ENCODE results near the gene EZR.

The EZR gene

DNA sequence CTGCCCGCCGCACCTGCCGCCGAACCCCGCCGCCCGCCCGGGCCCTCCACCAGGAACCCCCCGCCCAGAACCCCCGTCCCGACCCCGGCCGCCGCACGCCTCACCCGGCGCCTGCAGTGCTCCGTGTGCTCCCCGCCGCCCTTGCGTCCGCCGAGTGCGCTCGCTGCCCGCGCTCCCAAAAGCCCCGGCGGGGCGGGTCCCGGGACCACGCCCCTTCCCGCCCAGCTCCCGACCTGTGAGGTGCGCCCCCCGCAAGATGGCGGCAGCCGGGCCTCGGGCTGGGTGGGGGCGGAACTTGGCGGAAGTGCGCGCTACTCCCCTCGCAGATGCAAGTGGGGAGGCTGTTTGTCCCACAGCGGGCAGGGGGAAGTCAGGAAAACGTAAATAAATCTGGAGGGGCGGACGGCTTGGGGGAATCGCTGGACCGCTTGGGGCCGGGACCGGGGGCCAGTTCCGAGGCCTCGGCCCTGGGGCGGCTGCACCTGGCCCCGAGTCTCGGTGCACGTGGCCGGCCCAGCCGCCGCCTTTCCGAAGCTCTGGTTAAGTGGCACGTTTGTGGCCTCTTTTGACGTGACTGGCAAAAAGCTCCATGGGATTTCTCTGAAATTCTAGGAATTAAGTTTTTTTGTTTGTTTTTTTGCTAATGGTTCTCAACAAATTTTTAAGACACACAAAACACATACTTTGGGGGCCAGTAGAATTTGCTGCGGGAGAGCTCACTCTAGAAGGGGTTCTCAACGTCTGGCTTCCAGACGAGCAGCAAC lies at the start of gene EZR:
EZR (minus strand) TSS at position 156 of the 764 bp plus-strand sequence. CDS start 1,275 bp downstream, outside the sequence.
- DNase-seq (ENCODE audit: low read depth in 2 of 2): peak; percentile 58 to 72

DNA sequence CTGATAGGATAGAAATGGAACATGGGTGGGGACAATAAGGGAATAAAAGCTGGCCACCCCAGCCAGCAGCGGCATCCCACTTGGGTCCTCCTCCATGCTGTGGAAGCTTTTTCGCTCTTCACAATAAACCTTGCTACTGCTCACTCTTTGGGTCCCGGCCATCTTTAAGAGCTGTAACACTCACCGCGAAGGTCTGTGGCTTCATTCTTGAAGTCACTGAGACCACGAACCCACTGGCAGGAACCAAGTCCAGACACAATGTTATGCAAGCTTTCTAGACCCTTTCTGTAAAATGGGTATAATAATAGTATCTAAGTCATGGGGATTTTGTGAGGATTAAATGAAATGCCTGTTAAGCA lies 48.9 kb upstream of the EZR start:
- no peak for DNase-seq (ENCODE audit: low read depth in 2 of 2)

DNA sequence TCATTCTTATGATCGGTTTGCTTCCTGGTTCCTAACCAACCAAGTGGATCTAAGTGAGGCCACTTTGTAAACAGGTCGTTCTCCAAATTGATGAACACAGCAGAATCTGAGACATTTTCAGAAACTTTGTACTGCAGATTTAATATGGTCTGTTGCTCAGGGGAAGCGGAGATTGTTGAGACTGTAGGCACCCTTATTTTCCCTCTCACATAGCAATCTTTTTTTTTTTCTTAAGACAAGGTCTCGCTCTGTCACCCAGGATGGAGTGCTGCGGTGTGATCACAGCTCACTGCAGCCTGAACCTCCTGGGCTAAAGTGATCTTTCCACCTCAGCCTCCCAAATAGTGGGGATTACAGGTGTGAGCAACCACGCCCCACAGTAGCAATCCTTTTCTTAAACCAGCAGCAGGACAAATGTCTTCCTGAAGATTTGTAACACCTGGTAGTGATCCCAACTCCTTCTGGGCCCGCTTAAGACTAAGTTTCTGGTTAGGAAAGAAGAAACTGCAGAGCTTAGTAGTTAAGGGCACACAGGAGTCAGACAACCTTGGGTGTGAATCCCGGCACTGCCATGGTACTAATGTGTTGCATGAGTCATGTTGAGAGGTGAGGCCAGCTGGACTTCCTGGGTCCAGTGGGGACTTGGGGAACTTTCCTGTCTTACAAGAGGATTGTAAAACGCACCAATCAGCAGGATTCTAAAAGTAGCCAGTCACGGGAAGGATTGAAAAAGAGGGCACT lies 48.4 kb upstream of the EZR start:
- no peak for DNase-seq (ENCODE audit: low read depth in 2 of 2)

DNA sequence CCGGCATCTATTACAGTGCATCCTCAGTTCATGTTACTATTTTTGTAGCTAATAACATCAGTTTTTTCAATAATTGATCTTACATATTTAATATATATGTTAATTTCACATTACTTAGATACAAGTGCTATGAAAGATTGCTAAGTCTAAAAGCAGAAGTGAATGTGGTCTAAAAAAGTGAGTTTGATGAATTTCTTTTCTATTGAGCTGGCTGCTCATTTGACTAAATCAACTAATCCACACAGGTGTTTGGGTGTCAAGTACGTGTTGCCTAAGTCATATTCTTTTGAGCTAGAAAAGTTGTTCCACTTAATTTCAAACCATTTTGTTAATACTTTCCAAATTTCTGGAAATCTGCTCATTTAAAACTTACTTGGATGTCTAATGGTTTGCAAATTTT lies 46.6 kb upstream of the EZR start:
- DNase-seq (ENCODE audit: low read depth in 2 of 2): no peak

DNA sequence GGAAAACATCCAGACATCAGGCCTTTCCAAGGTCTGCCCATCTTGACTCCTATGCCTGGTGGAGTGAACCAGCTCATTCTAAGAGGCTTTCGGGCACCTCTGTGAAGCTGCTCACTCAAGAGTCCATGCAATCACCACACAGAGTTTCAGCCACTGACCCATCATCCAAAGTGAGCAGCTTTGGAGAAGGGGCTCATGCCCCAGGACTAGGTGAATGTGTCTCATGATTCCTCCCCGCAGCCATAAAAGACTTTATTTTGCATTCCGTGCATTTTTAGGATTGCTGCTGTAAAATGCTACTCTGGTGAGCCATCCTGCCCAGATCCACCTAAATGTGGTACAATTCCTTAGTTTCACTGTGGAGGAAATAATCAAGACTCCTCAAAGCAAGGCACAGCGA lies 44.5 kb upstream of the EZR start:
- no peak for DNase-seq (ENCODE audit: low read depth in 2 of 2)

DNA sequence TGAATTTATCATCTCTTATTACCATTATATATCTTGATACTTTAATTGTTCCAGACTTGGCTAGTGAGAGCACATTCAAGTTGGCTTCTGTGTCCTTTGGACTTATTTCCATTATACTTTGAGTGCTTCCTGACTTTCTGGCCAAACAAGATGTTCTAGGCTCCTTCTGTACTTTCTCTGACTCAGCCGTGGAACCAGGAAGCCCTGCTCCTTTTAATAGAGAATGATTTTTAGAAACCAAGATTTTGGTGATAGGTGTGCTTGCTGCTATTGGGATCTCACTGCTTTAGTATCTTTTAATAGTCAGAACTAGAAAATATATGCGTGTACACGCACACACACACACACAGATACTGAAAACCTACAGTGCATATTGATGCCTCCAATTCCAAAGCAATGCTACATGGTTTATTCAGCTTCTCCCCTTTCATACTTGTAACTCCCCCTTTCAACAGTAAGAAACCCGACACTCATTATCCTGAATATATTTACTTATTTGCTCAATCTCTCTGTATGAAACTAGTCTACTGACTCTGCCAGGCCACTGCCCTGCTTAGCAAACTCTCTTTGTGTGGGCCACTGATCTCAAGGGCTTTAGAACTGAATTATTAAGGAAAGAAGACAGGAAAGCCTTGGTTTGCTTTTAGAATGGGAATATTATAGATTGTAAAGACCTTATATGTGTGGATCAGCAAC lies 42.7 kb upstream of the EZR start:
- no peak for DNase-seq (ENCODE audit: low read depth in 2 of 2)

DNA sequence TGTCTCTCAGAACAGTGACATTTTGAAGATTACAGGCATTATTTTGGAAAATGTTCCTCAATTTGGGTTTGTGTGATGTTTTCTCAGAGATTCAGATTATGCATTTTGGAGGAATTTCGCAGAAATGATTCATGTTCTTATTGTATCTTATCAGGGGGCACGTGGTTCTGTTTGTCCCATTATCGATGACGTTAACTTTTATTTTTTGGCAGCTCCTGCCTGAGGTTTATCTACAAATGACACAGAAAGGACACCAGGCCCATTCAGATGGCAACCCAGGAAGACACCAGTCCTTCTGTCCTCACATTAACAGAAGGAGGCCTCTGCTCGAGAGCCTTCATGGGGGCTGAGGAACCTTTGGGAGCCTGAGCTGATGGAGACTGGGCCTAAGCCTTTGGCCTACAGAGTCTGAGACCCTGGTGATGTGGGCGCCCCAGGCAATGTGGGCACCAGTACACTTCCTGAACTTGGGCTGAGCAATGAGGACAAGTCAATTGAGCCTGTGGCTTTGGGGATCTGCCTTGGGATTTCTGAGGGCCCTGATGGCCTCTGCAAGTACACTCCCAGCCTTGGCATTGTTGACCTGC lies 41.2 kb upstream of the EZR start:
- DNase-seq (ENCODE audit: low read depth in 2 of 2): no peak

DNA sequence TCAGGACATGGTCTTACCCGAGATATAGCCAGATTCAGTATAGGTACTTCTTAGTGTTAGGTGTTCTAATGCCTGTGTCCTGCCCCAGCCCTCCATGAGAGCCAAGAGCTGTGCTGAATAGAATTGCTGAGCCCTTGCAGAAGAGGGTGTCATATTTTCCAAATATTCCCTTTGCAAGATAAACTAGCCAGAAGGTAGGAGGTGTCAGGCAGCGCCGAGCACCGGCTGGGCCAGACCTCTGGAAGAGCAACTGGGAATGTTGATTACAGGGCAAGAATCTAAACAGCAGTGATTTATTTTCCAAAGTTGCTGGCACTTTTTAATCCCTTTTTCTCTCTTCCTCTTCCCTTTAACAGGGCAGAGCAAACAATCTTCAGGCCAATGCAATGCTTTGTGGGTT lies 37.1 kb upstream of the EZR start:
- DNase-seq (ENCODE audit: low read depth in 2 of 2): no peak

DNA sequence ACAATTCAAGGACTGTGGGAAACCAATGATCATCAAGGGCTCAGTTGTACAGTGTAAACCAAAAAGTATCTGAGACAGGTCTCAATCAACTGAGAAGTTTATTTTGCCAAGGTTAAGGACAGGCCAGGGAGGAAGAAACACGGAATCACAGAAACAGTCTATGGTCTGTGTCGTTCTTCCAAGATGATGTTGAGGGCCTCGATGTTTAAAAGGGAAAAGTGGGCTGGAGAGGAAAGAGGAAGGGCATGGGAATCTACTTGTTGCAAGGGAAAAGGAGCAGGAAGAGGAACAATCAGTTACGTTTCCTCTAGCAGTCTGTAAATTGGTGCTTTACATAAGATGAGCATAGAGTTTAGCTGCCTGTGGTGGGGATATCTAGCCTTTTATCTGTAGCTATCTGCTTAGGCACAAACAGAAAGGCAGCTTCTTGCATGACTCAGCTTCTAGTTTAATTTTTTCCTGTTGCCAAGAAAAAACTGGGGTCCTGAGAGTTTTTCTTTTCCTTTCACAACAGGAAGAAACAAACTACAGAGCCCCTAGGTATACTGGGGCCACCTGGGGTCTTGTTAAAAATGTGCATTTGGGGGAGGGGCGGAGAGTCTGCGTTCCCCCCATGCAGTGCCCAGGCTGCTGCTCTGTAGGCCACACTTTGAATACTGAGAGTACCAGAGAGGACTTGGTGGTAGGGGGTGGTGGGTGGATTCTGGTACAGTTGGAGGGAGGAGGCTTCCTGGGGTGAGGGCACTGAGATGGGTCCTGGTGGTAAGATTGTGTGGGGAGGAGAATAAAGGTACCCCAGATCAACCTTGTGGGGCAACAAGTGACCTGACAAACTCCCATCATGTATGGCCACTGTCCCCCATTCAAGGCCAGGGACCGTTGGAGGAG lies 35.3 kb upstream of the EZR start:
- no peak for DNase-seq (ENCODE audit: low read depth in 2 of 2)

DNA sequence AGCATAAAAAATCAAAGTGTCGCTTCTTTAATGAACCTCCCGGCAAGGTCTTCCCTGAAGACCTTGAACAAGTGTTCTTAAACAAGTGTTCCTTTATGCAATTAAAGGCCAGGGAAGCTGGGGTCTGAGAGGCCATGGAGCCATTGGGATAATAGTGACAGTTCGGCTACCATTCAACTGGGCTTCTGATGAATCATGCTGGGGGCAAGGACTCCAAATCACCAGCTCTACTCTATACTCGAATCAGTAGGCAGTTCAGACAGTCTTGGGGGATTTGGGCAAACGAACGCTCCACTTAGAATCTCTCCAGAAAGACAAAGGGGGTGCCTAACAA lies 34.7 kb upstream of the EZR start:
- DNase-seq (ENCODE audit: low read depth in 2 of 2): no peak

DNA sequence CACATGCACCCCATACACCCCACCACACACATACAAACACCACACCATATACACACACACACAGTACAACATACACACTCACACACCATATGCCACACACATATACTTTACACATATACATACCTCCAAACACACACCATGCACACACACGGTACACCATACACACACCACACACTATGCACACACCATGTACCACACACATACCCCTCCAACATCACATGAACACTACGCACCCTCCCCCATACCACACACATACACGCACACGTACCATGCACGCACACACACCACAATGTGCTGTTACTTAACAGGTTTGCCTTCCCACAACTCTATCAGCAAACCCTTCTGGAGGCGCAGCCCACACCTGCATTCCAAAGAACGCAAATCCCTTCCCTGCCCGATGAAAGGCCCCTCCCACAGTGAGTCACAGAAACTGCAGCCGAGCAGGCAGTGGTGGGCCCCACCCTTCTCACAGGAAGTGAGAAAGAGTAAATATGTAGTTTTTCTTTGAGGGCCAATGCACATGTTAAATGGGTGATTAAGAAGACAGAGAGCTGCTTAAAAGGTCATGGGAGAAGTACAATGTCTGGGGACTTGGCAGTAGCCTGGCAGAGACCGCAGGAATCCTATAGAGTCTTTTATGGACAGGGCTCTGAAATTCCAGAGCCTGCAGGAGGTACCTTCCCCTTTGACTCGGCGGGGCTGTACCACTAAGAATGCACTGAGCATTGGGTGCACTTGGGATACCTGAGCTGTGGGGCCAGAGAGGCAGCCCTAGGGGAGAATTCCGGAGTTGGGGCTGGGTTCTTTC lies 34.1 kb upstream of the EZR start:
- DNase-seq (ENCODE audit: low read depth in 2 of 2): peak; percentile 52 to 53

DNA sequence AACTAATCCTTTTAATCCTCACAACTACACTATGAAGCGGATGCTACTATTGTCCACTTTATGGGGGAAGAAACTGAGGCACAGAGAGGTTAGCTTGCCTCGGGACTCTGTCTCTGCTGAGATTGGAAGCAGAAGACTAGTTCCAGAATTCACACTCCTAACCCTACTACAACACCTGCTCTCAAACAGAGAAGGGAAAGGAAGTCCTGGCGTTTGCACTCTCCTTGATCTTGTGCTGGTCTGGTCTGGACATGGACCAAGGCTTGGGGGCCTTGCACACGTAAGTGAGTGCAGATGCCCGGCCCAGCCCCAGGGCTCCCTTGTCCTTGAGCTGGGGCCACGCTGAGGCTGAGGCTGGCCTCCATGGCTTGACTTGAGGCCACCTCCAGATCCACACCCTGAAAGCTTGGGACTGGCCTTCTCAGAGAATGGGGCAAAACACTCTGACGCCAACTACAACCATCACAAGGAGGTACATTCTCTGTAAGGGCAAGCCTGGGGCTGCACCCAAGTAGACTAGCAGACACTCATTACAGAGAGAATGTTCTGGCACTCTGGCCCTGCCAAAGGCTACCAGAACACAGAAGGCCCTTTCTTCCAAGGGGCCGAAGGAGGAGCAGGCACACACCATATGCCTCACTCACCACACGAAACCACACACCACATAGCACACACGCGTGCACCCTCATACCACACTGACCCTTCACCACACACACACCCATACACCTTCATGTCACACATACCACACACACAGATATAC lies 33.3 kb upstream of the EZR start:
- DNase-seq (ENCODE audit: low read depth in 2 of 2): no peak

DNA sequence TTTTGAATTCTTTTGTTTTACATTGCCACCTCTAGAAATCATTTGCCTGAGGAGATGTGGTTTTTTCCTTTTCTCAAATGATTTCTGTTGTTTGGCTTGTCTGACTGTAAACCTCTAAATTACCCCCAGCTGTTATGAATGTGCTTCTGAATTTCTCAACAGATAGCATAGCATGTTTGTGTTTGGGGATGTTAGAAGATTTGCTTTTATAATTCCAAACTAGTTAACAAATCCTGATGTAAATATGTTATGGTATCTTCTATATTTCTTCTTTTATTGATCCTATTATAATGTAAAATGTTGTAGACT lies 31.6 kb upstream of the EZR start:
- no peak for DNase-seq (ENCODE audit: low read depth in 2 of 2)

DNA sequence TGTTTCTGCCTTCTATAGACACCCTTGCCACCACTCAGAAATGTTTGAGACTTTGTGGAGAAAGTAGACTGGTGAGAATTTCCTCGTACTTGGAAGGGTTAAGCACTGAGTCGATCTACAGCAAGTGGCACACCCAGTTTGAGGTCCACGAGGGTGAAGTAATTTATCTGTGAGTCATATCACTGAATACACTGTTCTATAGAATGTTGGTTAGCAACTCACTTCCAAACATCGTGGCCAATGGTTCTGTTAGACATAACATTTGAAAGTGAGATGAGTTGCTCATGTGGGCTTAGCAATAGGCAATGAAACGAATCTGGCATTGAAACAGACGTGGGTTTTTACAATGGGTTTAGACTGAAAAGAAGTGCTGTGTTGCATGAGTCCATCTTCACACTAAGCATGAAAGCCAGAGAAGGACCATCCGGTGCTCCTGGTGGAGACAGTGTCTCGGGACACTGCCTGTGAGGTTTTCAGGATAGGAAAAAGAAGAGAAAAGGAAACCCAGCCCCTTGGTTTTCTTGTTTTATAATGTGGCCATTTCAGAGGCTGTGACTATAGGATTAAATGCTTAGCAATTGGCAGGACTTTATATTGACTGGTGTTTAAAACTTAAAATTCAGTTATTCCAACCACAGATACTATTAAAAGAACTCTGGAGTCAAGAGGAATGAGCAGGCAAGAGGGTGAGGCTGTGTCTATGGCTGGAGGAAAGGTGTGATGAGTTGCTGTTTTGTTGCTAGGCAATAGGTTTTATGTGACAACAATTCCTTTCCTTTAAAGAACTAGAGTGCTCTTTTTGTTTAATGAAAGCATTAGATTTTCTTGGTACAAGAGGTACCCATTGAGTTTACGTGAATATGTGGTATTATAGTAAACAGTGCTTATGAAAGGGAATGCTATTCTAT lies 31.0 kb upstream of the EZR start:
- DNase-seq (ENCODE audit: low read depth in 2 of 2): peak in 1 of 2 donors; percentile 39

DNA sequence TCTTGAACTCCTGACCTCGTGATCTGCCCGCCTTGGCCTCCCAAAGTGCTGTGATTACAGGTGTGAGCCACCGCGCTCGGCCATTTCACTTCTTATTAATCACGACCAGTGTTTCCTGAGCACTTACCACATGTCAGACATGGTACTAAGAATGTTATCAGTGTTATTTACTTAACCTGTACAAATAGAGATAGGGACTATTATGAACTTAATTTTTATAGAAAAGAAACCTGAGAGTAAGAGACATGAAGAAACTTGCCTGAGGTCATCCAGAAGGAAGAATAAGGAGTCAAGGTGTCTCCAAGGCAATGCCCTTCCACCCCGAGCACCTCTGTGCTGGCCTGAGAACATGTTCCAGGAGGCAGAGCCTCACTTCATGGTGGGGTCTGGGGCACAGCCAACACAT lies 29.3 kb upstream of the EZR start:
- no peak for DNase-seq (ENCODE audit: low read depth in 2 of 2)

DNA sequence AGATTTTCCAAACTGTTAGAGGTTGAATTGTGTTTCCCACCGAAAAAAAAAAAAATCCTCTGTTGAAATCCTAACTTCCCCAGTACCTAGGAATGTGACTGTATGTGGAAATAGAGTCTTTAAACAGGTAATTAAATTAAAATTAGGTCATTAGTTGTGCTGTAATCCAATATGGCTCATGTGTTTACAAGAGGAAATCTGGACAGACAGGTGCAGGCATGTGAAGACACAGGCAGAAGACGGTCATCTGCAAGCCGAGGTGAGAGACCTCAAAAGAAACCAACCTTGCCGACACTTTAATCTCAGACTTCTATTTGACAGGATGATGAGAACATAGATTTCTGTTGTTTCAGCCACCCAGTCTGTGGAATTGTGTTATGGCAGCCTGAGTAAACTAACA lies 28.6 kb upstream of the EZR start:
- no peak for DNase-seq (ENCODE audit: low read depth in 2 of 2)

DNA sequence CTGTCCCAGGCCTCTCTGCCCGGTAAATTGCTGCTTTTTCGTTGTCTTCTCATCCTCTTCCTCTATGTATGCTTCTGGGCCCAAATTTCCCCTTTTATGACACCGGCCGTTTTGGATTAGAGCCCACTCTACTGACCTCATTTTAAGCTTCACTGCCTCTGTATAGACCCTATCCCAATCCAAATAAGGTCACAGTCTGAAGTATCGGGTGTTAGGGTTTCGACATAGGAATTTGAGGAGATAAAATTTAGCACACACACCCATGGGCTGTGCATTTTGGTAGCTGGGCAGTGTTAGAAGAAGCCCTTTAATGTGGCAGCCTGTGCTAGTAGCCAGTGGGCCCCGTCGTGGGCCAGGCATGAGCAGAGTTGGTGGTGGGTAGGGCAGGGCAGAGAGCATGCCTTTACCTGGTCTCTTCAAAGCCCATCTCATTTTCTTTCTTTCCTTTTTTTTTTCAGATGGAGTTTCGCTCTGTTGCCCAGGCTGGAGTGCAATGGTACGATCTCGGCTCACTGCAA lies 27.9 kb upstream of the EZR start:
- DNase-seq (ENCODE audit: low read depth in 2 of 2): no peak

DNA sequence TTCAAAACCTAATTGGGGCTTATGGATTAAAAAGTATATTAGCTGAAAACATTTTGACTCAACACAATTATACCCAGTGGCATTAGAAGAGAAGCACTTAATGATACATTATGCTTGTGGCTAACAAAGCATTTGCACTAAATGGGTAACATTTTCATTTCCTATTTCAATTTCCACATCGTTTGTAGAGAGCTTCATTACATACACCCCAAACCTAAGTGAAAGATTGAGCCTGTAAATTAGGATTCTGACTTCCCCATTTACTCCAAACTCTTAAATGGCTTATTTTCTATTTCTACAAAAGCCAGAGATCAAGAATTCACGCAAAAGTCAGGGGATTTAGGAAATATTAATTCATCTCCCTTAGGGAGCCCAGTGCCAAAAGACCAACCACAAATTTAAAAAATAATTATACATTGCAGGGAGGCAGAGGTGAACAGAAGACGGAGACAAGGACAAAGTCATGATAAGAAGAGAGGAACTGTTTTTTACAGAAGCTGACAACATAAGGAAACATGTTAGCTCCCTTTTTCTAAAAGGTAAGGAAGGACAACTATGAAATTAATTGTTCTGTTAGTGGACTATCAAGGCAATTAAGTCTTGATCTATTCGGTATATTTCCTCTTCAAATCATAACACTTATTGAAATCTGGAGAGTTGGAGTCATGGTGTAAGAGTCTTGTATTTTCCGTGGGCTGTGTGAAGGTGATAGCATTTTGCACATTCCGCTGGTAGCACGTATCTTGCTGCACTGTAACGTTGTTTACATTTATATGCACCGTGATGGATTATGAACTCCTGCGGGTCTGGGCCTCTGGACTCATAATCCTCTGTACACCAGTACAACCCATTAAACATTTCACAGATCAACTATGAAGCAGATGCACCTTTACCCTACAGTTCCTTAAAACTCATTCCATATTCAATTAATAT lies 24.8 kb upstream of the EZR start:
- no peak for DNase-seq (ENCODE audit: low read depth in 2 of 2)
